ENCODE data around the gene SLC12A7.

DNA sequence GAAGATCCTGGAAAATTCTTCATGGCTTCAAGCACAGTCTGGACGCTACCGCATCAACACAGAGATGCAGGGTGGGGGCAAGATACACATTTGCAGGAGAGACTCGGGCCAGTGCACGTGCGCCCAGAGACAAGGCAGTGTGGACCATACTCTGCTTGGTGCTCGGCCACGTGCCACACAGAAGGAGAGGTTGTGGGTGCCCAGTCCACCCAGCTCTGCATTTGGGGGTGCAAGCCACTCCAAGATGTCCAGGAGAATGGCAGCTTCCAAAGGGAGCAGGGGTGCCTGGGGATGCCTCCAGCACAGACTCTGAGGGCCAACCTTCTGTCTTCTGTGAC, 99.0 kb downstream of the SLC12A7 start:
- TF ChIP-seq, protein P1, sequence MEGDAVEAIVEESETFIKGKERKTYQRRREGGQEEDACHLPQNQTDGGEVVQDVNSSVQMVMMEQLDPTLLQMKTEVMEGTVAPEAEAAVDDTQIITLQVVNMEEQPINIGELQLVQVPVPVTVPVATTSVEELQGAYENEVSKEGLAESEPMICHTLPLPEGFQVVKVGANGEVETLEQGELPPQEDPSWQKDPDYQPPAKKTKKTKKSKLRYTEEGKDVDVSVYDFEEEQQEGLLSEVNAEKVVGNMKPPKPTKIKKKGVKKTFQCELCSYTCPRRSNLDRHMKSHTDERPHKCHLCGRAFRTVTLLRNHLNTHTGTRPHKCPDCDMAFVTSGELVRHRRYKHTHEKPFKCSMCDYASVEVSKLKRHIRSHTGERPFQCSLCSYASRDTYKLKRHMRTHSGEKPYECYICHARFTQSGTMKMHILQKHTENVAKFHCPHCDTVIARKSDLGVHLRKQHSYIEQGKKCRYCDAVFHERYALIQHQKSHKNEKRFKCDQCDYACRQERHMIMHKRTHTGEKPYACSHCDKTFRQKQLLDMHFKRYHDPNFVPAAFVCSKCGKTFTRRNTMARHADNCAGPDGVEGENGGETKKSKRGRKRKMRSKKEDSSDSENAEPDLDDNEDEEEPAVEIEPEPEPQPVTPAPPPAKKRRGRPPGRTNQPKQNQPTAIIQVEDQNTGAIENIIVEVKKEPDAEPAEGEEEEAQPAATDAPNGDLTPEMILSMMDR (conservative IDR thresholded peaks at IDR 0.05 in 1 of 2, IDR thresholded peaks at IDR 0.05 in 1 of 2; ENCODE audit: low read depth in 1 of 2, low read length in 2 of 2), result no peak
- no peak for TF ChIP-seq EZH2 (IDR thresholded peaks at IDR 0.05; ENCODE audit: low read length, missing control alignments)
